BJ (cell line): ENCODE results near the gene TRIM59. TPM values are rescaled to one million over a fixed set of nuclear protein-coding genes. Genes with fewer than 3 reads are reported as not detected.
"Not testable (repeated sequence)": the region's sequence is repeated elsewhere in the genome, so short reads cannot be mapped to it uniquely, and the experiment has no call there.

Experiments used
- CTCF ChIA-PET: fragments of 350-600 bp; formaldehyde crosslinking; extraction: SDS; loops from one replicate; lab custom pipeline; 2021; ENCODE audit warnings: antibody characterized with exemption, inconsistent platforms; lab: Yijun Ruan, JAX
- POLR2A ChIA-PET: fragments of 300-600 bp; sonication (Branson Sonifier 250); formaldehyde crosslinking; extraction: SDS; loops from one replicate; lab custom pipeline; 2021; ENCODE audit warnings: antibody characterized with exemption; lab: Charles Lee
- DNase-seq: peaks from one replicate; pipeline ENCODE4 v3.0.0-alpha.2; 2011; ENCODE audit warnings: low read depth
- H3K27me3 ChIP-seq: 2 replicates; pipeline ENCODE4 v1.6.0; 2011; ENCODE audit warnings: low read length; ENCODE audit not compliant: control insufficient read depth, insufficient read depth
- H3K36me3 ChIP-seq: 2 replicates; pipeline ENCODE4 v1.5.1; 2011; ENCODE audit warnings: low read length; ENCODE audit not compliant: control insufficient read depth, insufficient read depth
- H3K4me3 ChIP-seq: 2 replicates; pipeline ENCODE4 v1.5.1; 2011; ENCODE audit warnings: low read depth, mild to moderate bottlenecking, control low read depth, low read length
- CTCF ChIP-seq: IDR thresholded peaks from 2 replicates; pipeline ENCODE4 v1.5.1; 2011; ENCODE audit warnings: low read depth, mild to moderate bottlenecking, control low read depth, inconsistent platforms, low read length, moderate library complexity; ENCODE audit not compliant: insufficient read depth
- polyA plus RNA-seq: library from polyadenylated mRNA; depleted of rRNA; stranded (reverse); fragments of >200 nt; gene quantifications from 2 replicates; pipeline ENCODE4 v1.2.3, GENCODE V29; 2011

TRIM59 gene
- polyA plus RNA-seq, 1 experiment = 10.3 TPM

DNA sequence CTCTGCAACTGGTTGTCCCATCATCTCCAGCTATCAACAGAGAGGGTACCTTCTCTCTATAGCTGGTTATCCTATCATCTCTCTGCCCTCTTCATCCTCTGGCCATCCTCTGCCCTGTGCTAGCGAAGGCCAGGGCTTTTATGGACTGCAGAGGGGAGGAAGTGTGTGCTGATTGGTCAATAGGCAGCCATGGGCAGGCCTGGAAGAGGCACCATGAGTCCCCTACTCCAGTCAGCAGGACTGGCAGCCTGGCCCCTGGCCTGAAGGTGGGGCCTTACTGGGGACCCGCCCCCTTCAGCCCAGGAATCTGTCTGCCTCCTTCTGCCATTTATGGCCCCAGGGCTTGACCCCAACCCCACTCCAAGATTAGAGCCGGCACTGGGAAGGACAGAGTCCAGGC, 10.4 kb upstream of the TRIM59 start:
- Histone ChIP-seq H3K36me3 (no peaks in the 10 kb centered on the region), H3K4me3 (no peak overlapping the region), H3K27me3 (no peaks in the 10 kb centered on the region)
- CTCF ChIA-PET = interaction anchor here (1.3 kb wide), 1 partner anchor 9 kb away, joined by 6 read pairs; the partner anchor contains the start of gene TRIM59
- POLR2A ChIA-PET = no interaction called here
- TF ChIP-seq CTCF = no peak
- DNase-seq = no peak

DNA sequence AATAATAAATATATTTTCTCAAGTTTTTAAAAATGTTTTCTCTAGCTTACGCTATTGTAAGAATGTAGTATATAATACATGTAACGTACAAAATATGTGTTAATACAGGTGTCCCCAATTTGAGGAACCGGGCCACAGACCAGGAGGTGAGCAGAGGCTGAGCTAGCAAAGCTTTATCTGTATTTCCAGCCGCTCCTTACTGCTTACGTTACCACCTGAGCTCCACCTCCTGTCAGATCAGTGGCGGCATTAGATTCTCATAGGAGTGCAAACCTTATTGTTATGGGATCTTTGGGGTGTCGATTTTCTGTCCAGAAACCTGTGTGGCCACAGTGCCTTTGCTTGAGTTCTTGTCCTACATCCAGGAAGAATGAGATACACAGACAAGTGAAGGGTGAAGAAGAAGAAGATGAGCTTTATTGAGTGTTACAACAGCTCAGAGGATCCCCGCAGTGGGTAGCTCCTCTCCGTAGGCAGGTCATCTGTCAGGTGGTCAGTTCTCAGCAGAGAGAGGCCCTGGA, 9.9 kb upstream of the TRIM59 start:
- no peak overlapping the region for H3K4me3 ChIP-seq
- H3K36me3 ChIP-seq = no peaks in the 10 kb centered on the region
- TF ChIP-seq CTCF = no peak
- DNase-seq = no peak
- CTCF ChIA-PET = interaction anchor here (1.0 to 1.3 kb wide), 2 partner anchors 8 to 9 kb away, joined by 3 to 6 read pairs; partner anchors contain the start of gene TRIM59
- POLR2A ChIA-PET = no interaction called here
- no peaks in the 10 kb centered on the region for H3K27me3 ChIP-seq

DNA sequence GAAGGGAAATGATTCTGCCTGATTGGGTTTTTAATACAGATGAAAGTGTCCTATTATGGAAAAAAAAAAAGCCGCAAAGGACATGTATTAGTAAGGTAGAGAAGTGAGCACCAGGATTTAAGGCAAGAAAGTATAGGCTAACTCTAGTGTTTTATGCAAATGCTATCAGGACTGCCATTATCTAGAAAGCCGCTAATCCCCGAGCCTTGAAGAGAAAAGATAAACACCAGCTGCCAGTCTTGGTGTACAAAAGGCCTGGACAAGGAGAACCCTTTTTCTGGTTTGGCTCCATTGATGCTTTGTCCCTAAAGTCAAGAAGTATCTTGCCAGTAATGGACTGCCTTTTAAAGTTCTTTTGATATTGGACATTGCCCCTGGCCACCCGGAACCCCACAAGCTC, 8.6 kb upstream of the TRIM59 start:
- no peaks in the 10 kb centered on the region for H3K27me3 ChIP-seq
- no peaks in the 10 kb centered on the region for H3K36me3 ChIP-seq
- DNase-seq = no peak
- no peak overlapping the region for H3K4me3 ChIP-seq
- TF ChIP-seq CTCF = no peak
- CTCF ChIA-PET = interaction anchor here (1.0 kb wide), 1 partner anchor 9 kb away, joined by 3 read pairs; no protein-coding TSS in a partner anchor
- POLR2A ChIA-PET = no interaction called here

- ChIA-PET CTCF (no interaction called here), POLR2A (no interaction called here)
- DNase-seq = no peak
- no peaks in the 10 kb centered on the region for H3K36me3 ChIP-seq
- H3K4me3 ChIP-seq = no peak overlapping the region
- H3K27me3 ChIP-seq = no peaks in the 10 kb centered on the region
- no peak for TF ChIP-seq CTCF
Measured at GRCh38 chr3:160455846-160456245, 6.3 kb upstream of the TRIM59 start.

DNA sequence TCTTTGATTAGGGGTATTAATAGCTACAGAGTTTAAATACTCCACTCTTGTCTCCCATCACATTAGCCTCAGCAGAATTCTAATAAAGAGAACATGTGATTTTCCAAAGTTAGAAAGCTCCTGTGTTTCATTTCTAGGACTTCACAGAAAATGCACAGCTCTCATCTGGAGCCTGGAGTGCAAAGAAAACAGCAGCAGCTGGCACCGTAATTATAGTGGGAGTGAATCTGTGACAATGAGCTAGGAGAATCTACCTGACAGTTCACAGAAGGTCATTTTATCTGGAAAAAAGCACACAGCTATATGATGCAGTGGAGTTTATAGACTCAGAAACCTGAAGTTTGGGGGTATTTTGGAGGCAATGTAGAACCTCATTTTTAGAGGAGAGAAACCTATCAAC, 5.4 kb upstream of the TRIM59 start:
- Histone ChIP-seq H3K36me3 (no peaks in the 10 kb centered on the region), H3K4me3 (no peak overlapping the region), H3K27me3 (no peaks in the 10 kb centered on the region)
- POLR2A ChIA-PET = no interaction called here
- no peak for TF ChIP-seq CTCF
- CTCF ChIA-PET = interaction anchor here (1.1 kb wide), 1 partner anchor 32 kb away, joined by 3 read pairs; no protein-coding TSS in a partner anchor
- DNase-seq = no peak

GRCh38 chr3:160452251-160452650, 2.7 kb upstream of the TRIM59 start:
- H3K4me3 ChIP-seq, POLR2A ChIA-PET, H3K36me3 ChIP-seq, H3K27me3 ChIP-seq, DNase-seq: not testable (repeated sequence)
- CTCF ChIA-PET = interaction anchor here (1.2 to 2.5 kb wide), 2 partner anchors 13 to 33 kb away, joined by 3 to 12 read pairs; no protein-coding TSS in a partner anchor
